ENCODE data around the gene GSK3A.

GSK3A gene

GRCh38 chr19:42242512-42243409, at the start of gene GSK3A:
Gene GSK3A, minus strand, starts transcription at chr19:42242602. Its CDS starts 137 bp downstream, at chr19:42242465.
- DNase-seq: peak; percentile 96

DNA sequence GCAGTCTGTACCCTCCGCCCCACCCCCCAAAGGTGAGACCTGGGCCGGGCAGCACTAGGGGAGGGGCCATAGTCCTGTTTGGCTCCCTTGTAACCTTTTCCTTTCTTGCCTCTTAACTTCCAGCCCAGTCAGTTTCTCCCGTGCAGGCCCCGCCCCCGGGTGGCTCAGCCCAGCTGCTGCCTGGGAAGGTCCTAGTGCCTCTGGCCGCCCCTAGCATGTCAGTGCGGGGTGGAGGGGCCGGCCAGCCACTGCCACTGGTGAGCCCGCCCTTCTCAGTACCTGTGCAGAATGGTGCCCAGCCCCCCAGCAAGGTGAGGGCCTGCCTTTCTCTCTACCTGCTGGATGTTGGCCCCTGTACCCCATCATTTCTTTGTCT, 49.0 kb upstream of the GSK3A start:
- no peak for DNase-seq

DNA sequence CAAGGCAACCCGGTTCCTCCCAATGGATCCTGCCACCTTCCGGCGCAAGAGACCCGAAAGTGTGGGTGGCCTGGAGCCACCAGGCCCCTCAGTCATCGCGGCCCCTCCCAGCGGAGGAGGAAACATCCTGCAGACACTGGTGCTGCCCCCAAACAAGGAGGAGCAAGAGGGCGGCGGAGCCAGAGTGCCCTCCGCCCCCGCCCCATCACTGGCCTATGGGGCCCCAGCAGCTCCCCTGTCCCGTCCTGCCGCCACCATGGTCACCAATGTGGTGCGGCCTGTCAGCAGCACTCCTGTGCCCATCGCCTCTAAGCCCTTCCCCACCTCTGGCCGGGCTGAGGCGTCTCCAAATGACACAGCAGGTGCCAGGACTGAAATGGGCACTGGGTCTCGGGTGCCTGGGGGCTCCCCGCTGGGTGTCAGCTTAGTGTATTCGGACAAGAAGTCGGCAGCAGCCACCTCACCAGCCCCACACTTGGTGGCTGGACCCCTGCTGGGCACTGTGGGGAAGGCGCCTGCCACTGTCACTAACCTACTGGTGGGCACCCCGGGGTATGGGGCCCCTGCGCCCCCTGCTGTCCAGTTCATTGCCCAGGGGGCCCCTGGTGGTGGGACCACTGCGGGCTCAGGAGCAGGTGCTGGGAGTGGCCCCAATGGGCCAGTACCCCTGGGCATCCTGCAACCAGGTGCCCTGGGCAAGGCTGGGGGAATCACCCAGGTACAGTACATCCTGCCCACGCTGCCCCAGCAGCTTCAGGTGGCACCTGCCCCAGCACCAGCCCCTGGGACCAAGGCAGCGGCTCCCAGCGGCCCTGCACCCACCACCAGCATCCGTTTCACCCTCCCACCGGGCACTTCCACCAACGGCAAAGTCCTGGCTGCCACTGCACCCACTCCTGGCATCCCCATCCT, 48.4 kb upstream of the GSK3A start:
- DNase-seq: no peak

DNA sequence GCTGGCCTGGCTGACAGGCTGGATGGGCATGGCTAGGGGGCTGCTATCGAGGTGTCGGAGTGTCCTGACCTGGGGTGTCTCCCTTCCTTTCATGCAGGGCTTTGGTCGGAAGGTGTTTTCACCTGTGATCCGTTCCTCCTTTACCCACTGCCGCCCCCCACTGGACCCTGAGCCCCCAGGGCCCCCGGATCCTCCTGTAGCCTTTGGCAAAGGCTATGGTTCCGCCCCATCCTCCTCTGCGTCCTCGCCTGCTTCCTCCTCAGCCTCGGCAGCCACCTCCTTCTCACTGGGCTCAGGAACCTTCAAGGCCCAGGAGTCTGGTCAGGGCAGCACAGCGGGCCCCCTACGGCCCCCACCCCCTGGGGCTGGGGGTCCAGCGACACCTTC, 47.7 kb upstream of the GSK3A start:
- DNase-seq: no peak

GRCh38 chr19:42289556-42290041, 47.2 kb upstream of the GSK3A start:
- no peak for DNase-seq

DNA sequence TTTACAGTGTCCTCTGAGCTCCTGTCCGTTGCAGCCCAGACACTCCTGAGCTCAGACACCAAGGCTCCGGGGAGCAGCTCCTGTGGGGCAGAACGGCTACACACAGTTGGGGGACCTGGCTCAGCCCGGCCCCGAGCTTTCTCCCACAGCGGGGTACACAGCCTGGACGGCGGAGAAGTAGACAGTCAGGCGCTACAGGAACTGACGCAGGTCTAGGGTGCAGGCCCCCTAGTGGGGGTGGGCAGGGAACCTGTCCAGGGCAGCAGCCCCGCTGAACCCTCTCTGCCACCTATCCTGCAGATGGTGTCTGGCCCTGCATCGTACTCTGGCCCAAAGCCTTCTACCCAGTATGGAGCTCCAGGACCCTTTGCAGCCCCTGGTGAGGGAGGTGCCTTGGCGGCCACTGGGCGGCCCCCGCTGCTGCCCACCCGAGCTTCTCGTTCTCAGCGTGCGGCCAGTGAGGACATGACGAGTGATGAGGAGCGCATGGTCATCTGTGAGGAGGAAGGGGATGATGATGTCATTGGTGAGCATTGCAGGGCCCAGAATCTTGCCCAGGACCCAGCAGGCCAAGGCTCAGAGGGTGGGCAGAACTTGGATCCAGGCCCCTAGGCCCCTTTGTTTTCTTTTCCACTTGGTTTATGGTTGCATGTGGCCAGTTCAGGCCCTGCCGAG, 46.6 kb upstream of the GSK3A start:
- no peak for DNase-seq

DNA sequence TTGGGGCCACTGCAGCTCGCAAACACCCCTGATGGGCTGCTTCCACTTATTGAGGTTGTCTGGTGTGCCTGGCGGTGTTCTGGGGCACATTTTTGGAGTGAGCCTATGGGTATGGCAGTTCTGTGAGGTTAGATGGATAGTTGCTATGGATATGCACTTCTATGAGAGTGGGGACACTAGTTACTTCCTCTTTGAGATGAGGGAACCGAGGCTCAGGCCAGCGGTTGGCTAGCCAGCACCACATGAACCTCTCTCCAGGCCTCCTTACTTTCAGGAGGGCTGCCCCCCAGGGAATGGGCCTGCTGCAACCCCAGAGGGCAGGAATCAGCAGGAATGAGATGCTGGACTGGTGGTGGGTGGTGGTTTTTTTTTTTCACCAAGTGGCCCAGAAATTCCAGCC, 46.0 kb upstream of the GSK3A start:
- no peak for DNase-seq

DNA sequence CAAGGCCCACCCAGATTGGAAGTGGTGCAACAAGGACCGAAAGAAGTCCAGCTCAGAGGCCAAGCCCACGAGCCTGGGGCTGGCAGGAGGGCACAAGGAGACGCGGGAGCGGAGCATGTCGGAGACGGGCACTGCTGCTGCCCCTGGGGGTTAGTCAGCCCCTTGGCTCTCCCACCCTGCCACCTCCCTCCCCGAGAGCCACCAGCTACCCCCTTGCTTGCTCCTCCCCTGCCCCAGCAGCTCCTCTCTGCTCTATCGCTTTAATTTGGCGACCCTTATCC, 45.4 kb upstream of the GSK3A start:
- DNase-seq: no peak

- no peak for DNase-seq
Observed at GRCh38 chr19:42287017-42287826, 44.8 kb upstream of the GSK3A start.

DNA sequence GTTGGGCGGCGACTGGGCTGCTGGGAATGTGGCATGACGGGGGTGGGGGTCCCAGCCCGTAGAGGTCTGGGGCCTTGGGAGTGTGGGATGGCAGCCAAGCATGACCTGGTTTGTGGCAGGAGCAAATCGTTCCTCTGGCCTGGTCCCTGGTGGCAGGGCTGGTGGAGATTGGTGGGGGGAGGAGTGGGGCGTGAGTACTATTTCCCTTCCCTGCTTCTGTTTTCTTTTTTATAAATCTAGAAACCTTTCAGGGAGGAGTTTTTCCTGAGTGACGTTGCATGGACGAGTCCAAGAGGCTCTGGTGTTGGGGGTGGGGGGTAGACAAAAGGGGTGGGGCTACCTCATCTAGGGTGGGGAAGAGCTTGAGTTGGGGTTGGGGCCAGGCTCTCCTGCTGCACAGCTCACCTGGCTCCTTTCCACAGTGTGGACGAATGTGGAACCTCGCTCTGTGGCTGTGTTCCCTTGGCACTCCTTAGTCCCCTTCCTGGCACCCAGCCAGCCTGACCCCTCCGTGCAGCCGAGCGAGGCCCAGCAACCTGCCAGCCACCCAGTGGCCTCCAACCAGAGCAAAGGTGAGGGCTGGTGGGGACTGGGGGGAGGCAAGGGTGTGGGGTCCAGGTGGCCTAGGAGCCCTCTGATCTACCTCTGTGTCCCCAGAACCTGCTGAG, 44.1 kb upstream of the GSK3A start:
- no peak for DNase-seq

DNA sequence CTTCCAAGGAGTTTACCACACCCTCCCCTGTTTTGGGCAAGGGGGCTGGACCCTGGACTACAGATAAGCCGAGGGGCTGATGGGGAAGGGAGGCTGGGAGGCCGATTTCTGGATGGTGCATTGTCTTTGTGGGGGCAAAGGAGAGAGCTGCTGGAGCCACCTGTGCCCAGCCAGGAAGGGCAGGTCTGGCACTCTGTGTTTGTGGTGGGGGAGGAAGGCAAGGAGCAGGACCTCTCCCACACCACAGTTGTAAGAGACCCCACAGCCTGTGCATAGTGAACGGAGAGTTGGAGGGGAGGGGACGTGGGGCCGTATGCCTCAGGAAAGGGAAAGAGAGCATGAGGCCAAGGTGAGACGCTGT, 43.6 kb upstream of the GSK3A start:
- DNase-seq: no peak

- no peak for DNase-seq
Observed at GRCh38 chr19:42285541-42285941, 43.1 kb upstream of the GSK3A start.

DNA sequence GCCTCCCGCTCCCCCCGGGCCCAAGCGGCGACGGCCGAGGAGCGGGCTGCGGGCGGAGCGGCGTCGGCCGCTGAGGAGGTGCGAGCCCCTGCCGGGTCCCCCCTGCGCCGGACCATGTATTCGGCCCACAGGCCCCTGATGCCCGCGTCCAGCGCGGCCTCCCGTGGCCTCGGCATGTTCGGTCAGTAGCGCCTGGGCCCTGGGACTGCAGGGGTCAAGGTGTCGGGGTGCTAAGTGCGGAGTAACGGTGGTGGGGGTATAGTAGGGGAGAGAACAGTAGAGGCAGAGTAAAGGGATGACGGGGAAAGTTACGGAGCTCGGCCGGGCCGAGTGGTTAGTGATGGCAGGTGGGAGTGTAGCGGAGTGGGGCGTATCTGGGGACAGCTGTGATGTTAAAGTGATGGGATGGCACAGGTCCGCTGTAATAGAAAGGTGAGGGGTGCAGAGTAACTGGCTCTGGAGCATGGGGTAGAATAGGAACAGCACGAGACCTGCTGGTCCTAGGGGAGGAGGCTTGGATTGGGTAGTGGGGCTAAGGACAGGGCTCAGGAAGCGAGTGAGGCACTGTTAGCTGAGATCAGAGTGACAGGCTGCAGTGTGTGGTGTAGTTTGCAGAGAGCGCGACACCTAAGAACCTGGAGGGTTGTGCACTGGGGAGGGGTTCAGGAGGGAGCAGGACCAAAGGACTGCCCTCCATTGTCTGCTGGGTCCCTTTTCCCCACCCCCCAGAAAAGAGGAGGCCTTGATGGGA, 42.4 kb upstream of the GSK3A start:
- DNase-seq: no peak

GRCh38 chr19:42284066-42284501, 41.7 kb upstream of the GSK3A start:
- peak; percentile 81 for DNase-seq

DNA sequence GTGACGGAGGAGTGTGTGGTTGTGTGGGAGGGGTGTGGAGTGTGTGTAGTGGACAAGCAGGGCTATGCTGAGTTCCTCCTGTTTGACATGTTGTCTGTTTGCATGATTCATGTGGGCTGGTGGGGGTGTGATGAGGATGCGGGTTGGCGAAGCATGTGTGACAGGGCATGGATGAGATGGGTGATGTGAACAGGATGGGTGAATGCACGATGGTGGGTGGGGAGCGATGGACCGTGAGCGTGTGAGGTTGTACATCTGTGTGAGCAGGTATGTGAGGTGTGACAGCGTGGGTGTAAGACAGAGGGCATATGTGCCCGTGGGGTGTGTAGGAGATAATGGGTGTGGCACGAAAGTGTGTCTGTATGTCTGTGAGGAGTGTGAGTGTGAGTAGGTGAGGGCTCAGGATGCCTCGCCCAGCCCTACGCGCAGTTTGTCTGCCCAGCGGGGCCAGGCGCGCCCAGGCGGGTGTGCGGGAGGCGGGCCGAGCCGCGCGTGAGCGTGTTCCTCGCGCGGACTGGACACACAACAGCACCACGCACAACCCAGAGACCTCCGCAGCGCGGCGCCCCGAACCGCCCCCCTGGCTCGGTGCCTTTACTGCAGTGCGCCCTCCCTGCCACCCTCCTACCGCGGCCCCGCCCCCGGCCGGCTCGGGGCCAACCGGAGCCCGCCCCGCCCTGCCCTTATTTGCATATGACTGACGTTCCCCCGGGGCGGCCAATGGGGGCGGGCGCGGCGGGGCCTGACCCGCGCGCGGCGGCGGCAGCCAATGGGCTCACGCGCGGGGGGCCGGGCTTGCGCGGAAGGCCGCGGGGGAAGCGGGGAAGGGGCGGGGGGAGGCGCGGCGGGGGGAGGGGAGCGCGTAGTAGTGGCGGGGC, 41.0 kb upstream of the GSK3A start:
- DNase-seq: peak; percentile 96

GRCh38 chr19:42282819-42283187, 40.4 kb upstream of the GSK3A start:
- DNase-seq: no peak

DNA sequence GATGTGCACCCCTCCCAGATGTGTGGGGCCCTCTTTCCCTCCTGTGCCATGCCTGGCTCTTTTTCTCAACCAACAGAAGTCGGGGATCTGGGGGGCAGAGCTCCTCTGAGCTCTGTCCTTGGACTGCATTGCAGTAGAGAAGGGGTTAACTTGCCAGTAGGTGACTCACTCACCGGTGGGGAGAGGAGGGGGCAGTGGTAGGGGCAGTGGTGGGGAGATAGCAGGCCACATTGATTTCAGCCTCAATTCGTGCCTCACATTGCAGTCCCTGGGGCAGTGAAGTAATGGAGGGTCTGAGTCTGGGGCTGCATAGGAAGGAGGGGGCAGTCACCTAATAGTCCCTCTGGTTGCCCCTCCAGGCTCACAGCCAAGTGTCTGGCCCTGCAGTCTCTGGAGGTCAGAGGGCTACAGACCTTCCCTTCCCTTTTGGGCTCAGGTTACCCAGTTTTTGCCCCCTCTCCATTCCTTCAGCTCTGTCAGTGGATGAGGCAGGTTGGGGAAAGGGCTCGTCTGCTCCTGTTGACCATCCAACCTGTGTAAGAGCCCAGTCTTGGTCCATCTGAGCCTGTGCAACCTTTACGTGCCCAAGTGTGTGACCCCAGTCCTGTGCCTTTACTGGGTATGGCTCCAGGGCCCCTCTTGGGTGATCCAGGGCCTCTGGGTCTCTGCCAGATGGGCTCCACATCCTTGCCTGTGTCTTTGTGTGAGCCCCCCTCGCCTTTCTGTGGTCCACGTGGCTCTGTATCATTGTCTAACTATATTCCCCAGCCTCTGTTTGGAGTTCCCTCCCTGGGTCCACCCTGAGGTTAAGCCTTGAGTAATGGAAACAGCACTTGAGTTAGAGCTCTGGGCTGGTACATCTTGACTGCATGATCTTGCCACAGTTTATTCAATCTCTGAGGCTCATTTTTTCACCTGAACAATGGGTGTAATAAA, 39.7 kb upstream of the GSK3A start:
- DNase-seq: peak; percentile 32

DNA sequence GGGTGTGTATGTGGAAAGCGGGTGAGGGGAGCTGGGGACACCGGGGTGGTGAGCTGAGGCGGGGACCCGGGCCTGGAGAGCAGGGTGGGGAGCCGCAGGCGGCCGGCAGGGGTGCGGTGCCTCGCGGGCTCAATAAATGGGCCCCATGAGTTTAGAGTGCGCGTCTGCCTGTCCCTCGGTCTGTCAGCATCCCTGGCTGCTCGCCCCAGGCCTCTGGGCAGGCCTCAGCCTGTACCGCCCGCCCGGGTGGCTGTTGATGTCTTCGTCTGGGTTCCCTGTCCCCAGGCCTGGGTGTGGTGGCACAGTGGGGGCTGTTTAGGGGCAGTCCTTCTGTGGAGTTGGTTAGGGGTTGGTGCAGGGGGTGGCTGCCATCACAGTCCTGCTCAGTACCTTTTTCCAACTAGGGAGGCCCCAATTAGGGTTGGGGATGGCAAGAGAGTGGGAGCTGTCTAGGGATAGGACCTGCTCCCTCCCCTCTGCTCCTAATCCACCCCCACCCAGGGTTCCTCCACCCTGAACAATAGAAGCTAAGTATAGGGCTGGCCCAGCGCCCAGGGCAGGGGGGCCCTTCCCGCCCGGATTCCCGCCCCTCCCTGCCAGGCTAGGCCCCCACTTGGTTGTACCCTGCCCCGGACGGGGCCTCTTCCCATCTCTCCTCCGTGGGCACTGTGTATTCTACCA, 38.9 kb upstream of the GSK3A start:
- no peak for DNase-seq

DNA sequence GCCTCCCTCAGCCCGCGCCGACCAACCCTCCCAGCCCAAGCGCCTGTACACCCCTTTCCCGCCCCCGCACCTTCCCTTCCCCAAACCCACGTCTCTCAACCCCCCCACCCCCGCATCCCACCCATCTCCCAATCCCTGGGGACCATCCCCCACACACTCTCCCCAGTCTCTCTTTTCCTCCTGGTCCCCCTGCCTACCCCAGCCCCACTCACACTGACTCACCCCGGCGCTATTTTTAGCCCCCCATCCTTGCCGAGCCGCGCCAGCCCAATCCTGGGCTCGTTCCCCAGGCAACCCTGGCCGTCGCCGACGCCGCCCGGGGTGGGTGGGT, 38.4 kb upstream of the GSK3A start:
- DNase-seq: no peak

Data from NK-92 treated with Interleukin-12 subunit alpha and Interleukin-12 subunit beta, amount 100 ng/mL, for 24 hours (cell line).